ENCODE results near the gene ACADM. TPM values are rescaled to one million over a fixed set of nuclear protein-coding genes. Genes with fewer than 3 reads are reported as not detected.

ACADM gene
- total and polyA plus RNA-seq, 2 of the 13 experiments (the other 11 are each of a cell fraction or from before 2014, with no cell fraction given), result 43.7 to 92.2 TPM

GRCh38 chr1:75724472-75725022, at the start of gene ACADM (continued):
- TF ChIP-seq HMGXB4 (CRISPR knock-in tag; IDR thresholded peaks at IDR 0.05; ENCODE audit: borderline replicate concordance in 1 of 2, low read depth in 1 of 2) (peak; percentile 67 to 82; a peak in 3 of 4 replicates), HBP1 (CRISPR knock-in tag; IDR thresholded peaks at IDR 0.05; ENCODE audit: low read depth) (0 out of 2 replicates have a peak, but pooled peaks have one; percentile 29), KDM6A (CRISPR knock-in tag; IDR thresholded peaks at IDR 0.05; ENCODE audit: low read depth) (no peak), SOX6 (IDR thresholded peaks at IDR 0.05) (no peak), SOX6 (CRISPR knock-in tag; IDR thresholded peaks at IDR 0.05) (peak; percentile 86), MEIS2 (CRISPR knock-in tag; IDR thresholded peaks at IDR 0.05) (peak; percentile 61; the same call in 1 of the 2 replicates), GTF3A (CRISPR knock-in tag; conservative IDR thresholded peaks at IDR 0.05) (0 out of 2 replicates have a peak, but pooled peaks have one; percentile 53), ZHX1 (CRISPR knock-in tag; IDR thresholded peaks at IDR 0.05; ENCODE audit: low read depth) (no peak), MLX (CRISPR knock-in tag; IDR thresholded peaks at IDR 0.05) (no peak), ARID3A (IDR thresholded peaks at IDR 0.05; ENCODE audit: low read depth, low read length) (peak; percentile 7; the same call in 1 of the 2 replicates), ZBTB2 (CRISPR knock-in tag; IDR thresholded peaks at IDR 0.05; ENCODE audit: low read depth) (peak; percentile 29; the same call in 1 of the 2 replicates), ZNF724P (CRISPR knock-in tag; IDR thresholded peaks at IDR 0.05; ENCODE audit: borderline replicate concordance) (no peak), DR1 (CRISPR knock-in tag; IDR thresholded peaks at IDR 0.05) (peak; percentile 71; the same call in 1 of the 2 replicates), ARNT (IDR thresholded peaks at IDR 0.05) (no peak), ZFYVE20 (CRISPR knock-in tag; IDR thresholded peaks at IDR 0.05; ENCODE audit: borderline replicate concordance, low read depth) (no peak), JUNB (CRISPR knock-in tag; IDR thresholded peaks at IDR 0.05; ENCODE audit: borderline replicate concordance) (no peak), RXRA (CRISPR knock-in tag; IDR thresholded peaks at IDR 0.05) (peak; percentile 91), ZNF607 (CRISPR knock-in tag; IDR thresholded peaks at IDR 0.05; ENCODE audit: borderline replicate concordance) (peak; percentile 35; the same call in 1 of the 2 replicates), ZNF577 (CRISPR knock-in tag; IDR thresholded peaks at IDR 0.05; ENCODE audit: borderline replicate concordance, low read depth) (no peak), MIER3 (CRISPR knock-in tag; IDR thresholded peaks at IDR 0.05; ENCODE audit: borderline replicate concordance) (peak; percentile 17; the same call in 1 of the 2 replicates)
